Endothelial cell of umbilical vein (primary cell): ENCODE data around the gene CEP72. TPM values are rescaled to one million over a fixed set of nuclear protein-coding genes. Genes with fewer than 3 reads are reported as not detected.

Source experiments
- BruUV-seq: library from RNA; stranded (reverse); fragments of 400-500 nt; replicated peaks from 2 replicates; lab custom pipeline; 2021; lab: Mats Ljungman, UMichigan
- CTCF ChIA-PET: fragments of 300-600, 350-600 bp; sonication (Branson Sonifier 250); formaldehyde crosslinking; loops from one replicate; lab custom pipeline; 2021; ENCODE audit warnings: antibody characterized with exemption, inconsistent platforms; lab: Charles Lee
- POLR2A ChIA-PET: fragments of 300-600, 350-600 bp; sonication (Branson Sonifier 250); formaldehyde crosslinking; loops from one replicate; lab custom pipeline; 2021; ENCODE audit warnings: antibody characterized with exemption, inconsistent platforms; lab: Charles Lee
- DNase-seq: peaks from one replicate; pipeline ENCODE4 v3.0.0-alpha.2; 2011; ENCODE audit warnings: low read depth, low spot score
- FAIRE-seq: peaks from 2 replicates; lab custom pipeline; 2011; peaks lifted over from hg19 to GRCh38; lab: Jason Lieb, UNC
- H2AFZ ChIP-seq: 2 replicates; pipeline ENCODE4 v1.6.0; 2012; ENCODE audit warnings: low read depth, low read length, control low read depth, inconsistent platforms
- H3K27ac ChIP-seq: 2 replicates; pipeline ENCODE4 v1.5.1; 2011; ENCODE audit warnings: low read depth, mild to moderate bottlenecking, control low read depth, low read length, moderate library complexity; ENCODE audit not compliant: insufficient read depth
- H3K27me3 ChIP-seq, 2 experiments: 2 replicates each; pipeline versions ENCODE4 v1.6.0 to v1.6.1; 2011; ENCODE audit warnings: low read length in 2 of 2, mixed read lengths in 1 of 2; ENCODE audit not compliant: control insufficient read depth in 2 of 2, insufficient read depth in 2 of 2
- H3K36me3 ChIP-seq, 2 experiments: 2 replicates in 1 of 2; 3 replicates in 1 of 2; pipeline ENCODE4 v1.5.1; 2011; ENCODE audit warnings: low read length in 2 of 2, mild to moderate bottlenecking in 1 of 2, moderate library complexity in 1 of 2; ENCODE audit not compliant: control insufficient read depth in 2 of 2, insufficient read depth in 2 of 2; ENCODE audit errors: extremely low read depth in 1 of 2
- H3K4me1 ChIP-seq: 3 replicates; pipeline ENCODE4 v1.5.1; 2011; ENCODE audit warnings: mild to moderate bottlenecking, low read length; ENCODE audit not compliant: control insufficient read depth, insufficient read depth; ENCODE audit errors: extremely low read depth
- H3K4me2 ChIP-seq: 2 replicates; pipeline ENCODE4 v1.6.1; 2011; ENCODE audit warnings: low read length, control low read depth, mixed read lengths; ENCODE audit not compliant: insufficient read depth
- H3K4me3 ChIP-seq, 3 experiments: fragments of 200-600 bp in 1 of 3; sonication (generic), shearing (Covaris generic) in 1 of 3; replicated peaks in 1 of 3; 2 replicates each; pipeline ENCODE4 v1.5.1; 2011 to 2016; ENCODE audit warnings: control low read depth in 3 of 3, low read length in 3 of 3, mild to moderate bottlenecking in 2 of 3, inconsistent platforms in 1 of 3, low read depth in 1 of 3, moderate library complexity in 1 of 3; ENCODE audit not compliant: insufficient read depth in 1 of 3
- H3K79me2 ChIP-seq: 2 replicates; pipeline ENCODE4 v1.6.0; 2012; ENCODE audit warnings: low read length, inconsistent platforms; ENCODE audit not compliant: control insufficient read depth, insufficient read depth
- H3K9ac ChIP-seq: replicated peaks from 2 replicates; pipeline ENCODE3; 2011; ENCODE audit warnings: low read length, control low read depth; ENCODE audit not compliant: insufficient read depth; ENCODE audit errors: extremely low read depth
- H3K9me1 ChIP-seq: replicated peaks from 3 replicates; pipeline ENCODE4 v1.6.0; 2011; ENCODE audit warnings: mild to moderate bottlenecking, low read length; ENCODE audit not compliant: control insufficient read depth, insufficient read depth; ENCODE audit errors: extremely low read depth
- H3K9me3 ChIP-seq: replicated peaks from 2 replicates; pipeline ENCODE4 v1.5.1; 2012; ENCODE audit warnings: low read length, inconsistent platforms; ENCODE audit not compliant: control insufficient read depth, insufficient read depth
- H4K20me1 ChIP-seq: replicated peaks from 2 replicates; pipeline ENCODE3; 2011; ENCODE audit warnings: mild to moderate bottlenecking, low read length; ENCODE audit not compliant: control insufficient read depth, insufficient read depth; ENCODE audit errors: extremely low read depth
- CTCF ChIP-seq, 2 donors: IDR thresholded peaks; 1 replicate in 1 of 2; 2 replicates in 1 of 2; pipeline ENCODE4 v1.5.1; 2011; ENCODE audit warnings: low read length in 2 of 2, mild to moderate bottlenecking in 2 of 2, moderate library complexity in 2 of 2, control low read depth in 1 of 2, inconsistent platforms in 1 of 2, low read depth in 1 of 2; ENCODE audit not compliant: insufficient read depth in 1 of 2; ENCODE audit errors: extremely low read depth in 1 of 2
- EZH2 ChIP-seq: IDR thresholded peaks from 2 replicates; pipeline ENCODE4 v1.6.1; 2012; ENCODE audit warnings: borderline replicate concordance, low read depth, mild to moderate bottlenecking, moderate library complexity, low read length, inconsistent platforms; ENCODE audit not compliant: severe bottlenecking
- FOS ChIP-seq: IDR thresholded peaks from 2 replicates; pipeline ENCODE4 v1.6.1; 2011; ENCODE audit warnings: mild to moderate bottlenecking, low read length, moderate library complexity, borderline replicate concordance; ENCODE audit not compliant: insufficient read depth
- JUN ChIP-seq: IDR thresholded peaks from 2 replicates; pipeline ENCODE4 v1.6.1; 2011; ENCODE audit warnings: borderline replicate concordance, low read depth; ENCODE audit not compliant: insufficient read length, insufficient read depth
- MAX ChIP-seq: IDR thresholded peaks from 2 replicates; pipeline ENCODE4 v1.6.1; 2011; ENCODE audit not compliant: insufficient read depth, insufficient read length
- MYC ChIP-seq: IDR thresholded peaks from one replicate; pipeline ENCODE4 v1.6.1; 2011; ENCODE audit warnings: mild to moderate bottlenecking, low read depth, low read length
- POLR2A ChIP-seq: IDR thresholded peaks from 2 replicates; pipeline ENCODE4 v1.6.1; 2012; ENCODE audit warnings: low read depth, mild to moderate bottlenecking, control low read depth, low read length
- POLR2AphosphoS5 ChIP-seq: IDR thresholded peaks from 2 replicates; pipeline ENCODE4 v1.6.1; 2012; ENCODE audit warnings: low read depth, mild to moderate bottlenecking, control low read depth, low read length, moderate library complexity; ENCODE audit not compliant: insufficient read depth
- dilution Hi-C: fragments of 300-500 bp; cut with MboI; formaldehyde crosslinking; loops from one replicate; pipeline ENCODE4 v1.15.0; 2019; ENCODE audit warnings: low sequenced_read_pairs; ENCODE audit not compliant: extremely low pct_ligation_motif_present
- intact Hi-C: fragments of 100-400 bp; cut with micrococcal nuclease; formaldehyde crosslinking; loops from one replicate; pipeline ENCODE4 v1.10.0; 2022
- polyA plus RNA-seq, 4 experiments: library from polyadenylated mRNA; depleted of rRNA in 3 of 4; stranded (reverse) in 3 of 4; unstranded in 1 of 4; fragments of >200 nt; gene quantifications; 2 replicates each; pipeline versions ENCODE4 v1.2.1 to v1.2.3, GENCODE V29; 2011 to 2012; ENCODE audit warnings: missing spikeins in 1 of 4
- total RNA-seq: library from RNA; stranded (reverse); gene quantifications from 2 replicates; pipeline ENCODE4 v1.2.3, GENCODE V29; 2021

CEP72 gene
- total and polyA plus RNA-seq, 2 donors (not counting 3 experiments of a cell fraction or from before 2014, with no cell fraction given) = 2.9 to 9.5 TPM

- no peak for FAIRE-seq
Observed at GRCh38 chr5:587403-587802, 24.7 kb upstream of the CEP72 start.

More at GRCh38 chr5:587403-587802, 24.7 kb upstream of the CEP72 start:
- Histone ChIP-seq H3K27ac (no peak overlapping the region), H2AFZ (no peak overlapping the region), H4K20me1 (no peaks in the 10 kb centered on the region), H3K36me3 (no peaks in the 10 kb centered on the region), H3K9ac (no peak overlapping the region), H3K4me2 (no peak overlapping the region), H3K4me3 (no peak overlapping the region), H3K27me3 (peaks cover 0 to 3% of the 10 kb centered on the region in 2 experiments), H3K9me3 (no peaks in the 10 kb centered on the region), H3K4me1 (no peaks in the 10 kb centered on the region), H3K79me2 (no peaks in the 10 kb centered on the region), H3K9me1 (no peaks in the 10 kb centered on the region)
- dilution Hi-C loops = no loop called here
- ChIA-PET POLR2A (no interaction called here), CTCF (no interaction called here)
- TF ChIP-seq FOS (no peak), POLR2AphosphoS5 (no peak), MAX (no peak), CTCF (IDR thresholded peaks at IDR 0.05; ENCODE audit: extremely low read depth in 1 of 2, insufficient read depth in 1 of 2, low read depth in 1 of 2, low read length in 2 of 2) (no peak), JUN (no peak), MYC (no peak), POLR2A (no peak), EZH2 (no peak)
- intact Hi-C loops = no loop called here
- no peak for DNase-seq
- BruUV-seq = no TSS peak
